Measurements from ENCODE around the gene ADCY3. TPM values are rescaled to one million over a fixed set of nuclear protein-coding genes. Genes with fewer than 3 reads are reported as not detected.

Gene ADCY3
- total and polyA plus RNA-seq, 10 of the 15 experiments (the other 5 are each of a cell fraction or from before 2014, with no cell fraction given): 2.8 to 102 (median 50.4) TPM

- no peak for TF ChIP-seq BCLAF1 (IDR thresholded peaks at IDR 0.05)
- no peak for TF ChIP-seq HSF1 (IDR thresholded peaks at IDR 0.05; ENCODE audit: low read depth, low read length)
- no peak for TF ChIP-seq E2F8 (IDR thresholded peaks at IDR 0.05; ENCODE audit: low read depth, partially characterized antibody)
These were observed 8.0 kb upstream of the ADCY3 start (continued) for GRCh38 chr2:24928036-24928435.
